ENCODE data around the gene PRKCB. TPM values are rescaled to one million over a fixed set of nuclear protein-coding genes. Genes with fewer than 3 reads are reported as not detected.
"Not testable (repeated sequence)": the region's sequence is repeated elsewhere in the genome, so short reads cannot be mapped to it uniquely, and the experiment has no call there.

The PRKCB gene
- total and polyA plus RNA-seq, 12 donors = 0.30 to 8.8 (median 1.1) TPM

GRCh38 chr16:24024971-24025370 is 189.2 kb downstream of the PRKCB start:
- 66 to 69% methylated on average over 7 of the region's 7 CpGs for WGBS, 2 donors
- intact Hi-C loops (cut with DNase I) = no loop called here

GRCh38 chr16:24027466-24027865 is 191.7 kb downstream of the PRKCB start:
- H3K27me3 ChIP-seq = peaks cover 0 to 42% (median 14%) of the 10 kb centered on the region in 7 donors
- 55 to 59% methylated on average over 8 of the region's 8 CpGs for WGBS, 2 donors
- no peak overlapping the region for H3K4me3 ChIP-seq

More at GRCh38 chr16:24024971-24025370, 189.2 kb downstream of the PRKCB start:
- no peaks in the 10 kb centered on the region for H3K9me3 ChIP-seq
- no peaks in the 10 kb centered on the region for H3K4me1 ChIP-seq
- ATAC-seq (no peak), DNase-seq (no peak)
- peaks cover 0 to 44% (median 14%) of the 10 kb centered on the region in 7 donors for H3K27me3 ChIP-seq
- TF ChIP-seq CTCF (IDR thresholded peaks at IDR 0.05) = no peak
- H3K27ac ChIP-seq = no peak overlapping the region
- no peak overlapping the region for H3K4me3 ChIP-seq
- no peaks in the 10 kb centered on the region for H3K36me3 ChIP-seq

GRCh38 chr16:24029841-24030240 is 194.1 kb downstream of the PRKCB start:
- not testable (repeated sequence) for H3K4me3 ChIP-seq, H3K27ac ChIP-seq, H3K36me3 ChIP-seq, DNase-seq, H3K9me3 ChIP-seq, ATAC-seq, H3K4me1 ChIP-seq
- H3K27me3 ChIP-seq = peaks cover 0 to 48% (median 14%) of the 10 kb centered on the region in 7 donors
- WGBS, 2 donors = 85 to 91% methylated on average over 1 of the region's 1 CpG
- intact Hi-C loops (cut with DNase I) = loop anchor here in 6 of 10 donors (10.0 kb wide), 2 partner anchors 55 to 295 kb away; no protein-coding TSS in a partner anchor

More at GRCh38 chr16:24027466-24027865, 191.7 kb downstream of the PRKCB start:
- no peak for DNase-seq
- Histone ChIP-seq H3K36me3 (no peaks in the 10 kb centered on the region), H3K4me1 (no peaks in the 10 kb centered on the region), H3K27ac (no peak overlapping the region), H3K9me3 (no peaks in the 10 kb centered on the region)
- intact Hi-C loops (cut with DNase I) = no loop called here
- no peak for ATAC-seq
- TF ChIP-seq CTCF (IDR thresholded peaks at IDR 0.05) = no peak

- peaks cover 0 to 16% (median 0%) of the 10 kb centered on the region in 9 donors for H3K4me1 ChIP-seq
- intact Hi-C loops (cut with DNase I) = loop anchor here in 7 of 10 donors (5.0 to 10.0 kb wide), 4 partner anchors 60 to 353 kb away; no protein-coding TSS in a partner anchor
- no peaks in the 10 kb centered on the region for H3K36me3 ChIP-seq
- WGBS, 2 donors = 51 to 60% methylated on average over 17 of the region's 17 CpGs
- no peak for DNase-seq
- no peak overlapping the region for H3K27ac ChIP-seq
- H3K9me3 ChIP-seq = no peaks in the 10 kb centered on the region
- H3K4me3 ChIP-seq = no peak overlapping the region
- no peak for ATAC-seq
- peaks cover 0 to 44% (median 16%) of the 10 kb centered on the region in 7 donors for H3K27me3 ChIP-seq
- no peak for TF ChIP-seq CTCF (IDR thresholded peaks at IDR 0.05)
These were observed 199.5 kb downstream of the PRKCB start for GRCh38 chr16:24035127-24035842.
